ENCODE data around the gene DHFR. TPM values are rescaled to one million over a fixed set of nuclear protein-coding genes. Genes with fewer than 3 reads are reported as not detected.

DHFR gene
- total and polyA plus RNA-seq, 9 of the 15 experiments (the other 6 are each of a cell fraction or from before 2014, with no cell fraction given), result 45.6 to 176 (median 97.7) TPM

- TF ChIP-seq ZNF609 (CRISPR knock-in tag; IDR thresholded peaks at IDR 0.05; ENCODE audit: borderline replicate concordance) (no peak), NCOA1 (IDR thresholded peaks at IDR 0.05; ENCODE audit: low read depth) (no peak), MTA3 (IDR thresholded peaks at IDR 0.05; ENCODE audit: borderline replicate concordance) (no peak), SMARCE1 (IDR thresholded peaks at IDR 0.05) (no peak), POU5F1 (IDR thresholded peaks at IDR 0.05; ENCODE audit: borderline replicate concordance, low read depth, low read length, partially characterized antibody) (no peak), EWSR1 (IDR thresholded peaks at IDR 0.05; ENCODE audit: borderline replicate concordance, low read depth, partially characterized antibody) (no peak), E2F3 (CRISPR knock-in tag; IDR thresholded peaks at IDR 0.05) (no peak), CCNT2 (IDR thresholded peaks at IDR 0.05; ENCODE audit: borderline replicate concordance, extremely low read depth, insufficient read length, low read depth, low read length) (no peak)
- TF ChIP-seq, protein P1, sequence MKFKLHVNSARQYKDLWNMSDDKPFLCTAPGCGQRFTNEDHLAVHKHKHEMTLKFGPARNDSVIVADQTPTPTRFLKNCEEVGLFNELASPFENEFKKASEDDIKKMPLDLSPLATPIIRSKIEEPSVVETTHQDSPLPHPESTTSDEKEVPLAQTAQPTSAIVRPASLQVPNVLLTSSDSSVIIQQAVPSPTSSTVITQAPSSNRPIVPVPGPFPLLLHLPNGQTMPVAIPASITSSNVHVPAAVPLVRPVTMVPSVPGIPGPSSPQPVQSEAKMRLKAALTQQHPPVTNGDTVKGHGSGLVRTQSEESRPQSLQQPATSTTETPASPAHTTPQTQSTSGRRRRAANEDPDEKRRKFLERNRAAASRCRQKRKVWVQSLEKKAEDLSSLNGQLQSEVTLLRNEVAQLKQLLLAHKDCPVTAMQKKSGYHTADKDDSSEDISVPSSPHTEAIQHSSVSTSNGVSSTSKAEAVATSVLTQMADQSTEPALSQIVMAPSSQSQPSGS (CRISPR knock-in tag; IDR thresholded peaks at IDR 0.05), result no peak
- TF ChIP-seq, protein P2, sequence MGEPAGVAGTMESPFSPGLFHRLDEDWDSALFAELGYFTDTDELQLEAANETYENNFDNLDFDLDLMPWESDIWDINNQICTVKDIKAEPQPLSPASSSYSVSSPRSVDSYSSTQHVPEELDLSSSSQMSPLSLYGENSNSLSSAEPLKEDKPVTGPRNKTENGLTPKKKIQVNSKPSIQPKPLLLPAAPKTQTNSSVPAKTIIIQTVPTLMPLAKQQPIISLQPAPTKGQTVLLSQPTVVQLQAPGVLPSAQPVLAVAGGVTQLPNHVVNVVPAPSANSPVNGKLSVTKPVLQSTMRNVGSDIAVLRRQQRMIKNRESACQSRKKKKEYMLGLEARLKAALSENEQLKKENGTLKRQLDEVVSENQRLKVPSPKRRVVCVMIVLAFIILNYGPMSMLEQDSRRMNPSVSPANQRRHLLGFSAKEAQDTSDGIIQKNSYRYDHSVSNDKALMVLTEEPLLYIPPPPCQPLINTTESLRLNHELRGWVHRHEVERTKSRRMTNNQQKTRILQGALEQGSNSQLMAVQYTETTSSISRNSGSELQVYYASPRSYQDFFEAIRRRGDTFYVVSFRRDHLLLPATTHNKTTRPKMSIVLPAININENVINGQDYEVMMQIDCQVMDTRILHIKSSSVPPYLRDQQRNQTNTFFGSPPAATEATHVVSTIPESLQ (CRISPR knock-in tag; IDR thresholded peaks at IDR 0.05), result no peak
- no peak for ATAC-seq
- Histone ChIP-seq H3K27me3 (ENCODE audit: control insufficient read depth in 2 of 2, insufficient read depth in 2 of 2, low read length in 2 of 2) (no peaks in the 10 kb centered on the region), H3K9me1 (ENCODE audit: control insufficient read depth, insufficient read depth, low read length) (no peaks in the 10 kb centered on the region), H2AFZ (ENCODE audit: low read depth, low read length) (no peak overlapping the region), H3K9me3 (replicated peaks; ENCODE audit: control insufficient read depth, insufficient read depth, low read depth, low read length) (no peaks in the 10 kb centered on the region), H3K27ac (ENCODE audit: extremely low read depth, low read depth, low read length) (no peak overlapping the region), H3K4me1 (replicated peaks in 1 of 2; ENCODE audit: control insufficient read depth in 2 of 2, insufficient read depth in 2 of 2, low read length in 2 of 2) (no peaks in the 10 kb centered on the region), H3K79me2 (ENCODE audit: control insufficient read depth, insufficient read depth, low read length) (0 out of 3 replicates have a peak, but pooled peaks cover 3% of the 10 kb centered on the region), H3K9ac (ENCODE audit: insufficient read depth in 1 of 2, low read depth in 2 of 2, low read length in 2 of 2) (no peak overlapping the region), H4K20me1 (replicated peaks; ENCODE audit: control insufficient read depth, insufficient read depth, low read length) (no peaks in the 10 kb centered on the region; the same call in 1 of the 2 replicates), H3K4me2 (ENCODE audit: insufficient read depth, low read length) (no peak overlapping the region), H3K4me3 (no peak overlapping the region), H3K36me3 (ENCODE audit: control insufficient read depth, insufficient read depth, low read length) (peaks cover 52% of the 10 kb centered on the region)
- POLR2A ChIA-PET, result no interaction called here
- WGBS (ENCODE audit: insufficient coverage, low coverage, missing lambda C conversion rate), result 90% methylated on average over 4 of the region's 4 CpGs
- BruUV-seq (replicated peaks), result no TSS peak
- in situ Hi-C loops (cut with MboI), result no loop called here
- no peak for FAIRE-seq
- intact Hi-C loops (cut with micrococcal nuclease), result no loop called here
- DNase-seq (ENCODE audit: extremely low read depth in 1 of 4, low spot score in 3 of 4), result no peak
- CTCF ChIA-PET (ENCODE audit: low intra/inter-chr PET ratio), result no interaction called here
Measured at GRCh38 chr5:80644900-80645299, 9.9 kb downstream of the DHFR start.
